SJSA1 (cell line): Measurements from ENCODE around the gene CYB5R3. TPM values are rescaled to one million over a fixed set of nuclear protein-coding genes. Genes with fewer than 3 reads are reported as not detected.
A peak's percentile ranks its signal among the peaks of the same experiment; 100 is the strongest.

Source experiments
- DNase-seq, 2 experiments: peaks; one replicate each; pipeline ENCODE4 v3.0.0-alpha.2; 2015 to 2020; ENCODE audit warnings: low spot score in 2 of 2, low read depth in 1 of 2
- H3K27ac ChIP-seq: fragments of 250-450 bp; sonication (Bioruptor Pico); 2 replicates; pipeline ENCODE4 v1.5.1; 2020; ENCODE audit warnings: mild to moderate bottlenecking, moderate library complexity
- H3K27me3 ChIP-seq: fragments of 250-450 bp; sonication (Bioruptor Pico); replicated peaks from 2 replicates; pipeline ENCODE4 v1.5.1; 2020; ENCODE audit warnings: mild to moderate bottlenecking, moderate library complexity
- H3K36me3 ChIP-seq: fragments of 250-450 bp; sonication (Bioruptor Pico); 2 replicates; pipeline ENCODE4 v1.5.1; 2020; ENCODE audit warnings: mild to moderate bottlenecking
- H3K4me1 ChIP-seq: fragments of 250-450 bp; sonication (Bioruptor Pico); replicated peaks from 2 replicates; pipeline ENCODE4 v1.6.1; 2021; ENCODE audit warnings: mild to moderate bottlenecking
- H3K4me3 ChIP-seq: fragments of 250-450 bp; sonication (Bioruptor Pico); 2 replicates; pipeline ENCODE4 v1.5.1; 2020; ENCODE audit warnings: mild to moderate bottlenecking
- H3K9me3 ChIP-seq: fragments of 250-450 bp; sonication (Bioruptor Pico); replicated peaks from 2 replicates; pipeline ENCODE4 v1.5.1; 2020; ENCODE audit warnings: mild to moderate bottlenecking
- total RNA-seq: library from RNA; depleted of rRNA; stranded (reverse); fragments of >200 nt; shearing (Covaris generic); gene quantifications from 2 replicates; pipeline ENCODE4 v1.2.3, GENCODE V29; 2014

CYB5R3 gene
- total RNA-seq, 1 experiment from 2014 or later, result 149 TPM

- H3K27ac ChIP-seq, result no peak overlapping the region
- peaks cover 31% of the 10 kb centered on the region for H3K4me1 ChIP-seq
- peak in 1 of 2 experiments; percentile 53 for DNase-seq
- H3K4me3 ChIP-seq, result no peak overlapping the region
- H3K27me3 ChIP-seq, result no peaks in the 10 kb centered on the region
- H3K9me3 ChIP-seq, result no peaks in the 10 kb centered on the region
- H3K36me3 ChIP-seq, result peaks cover 87% of the 10 kb centered on the region
These were observed 18.1 kb downstream of the CYB5R3 start for GRCh38 chr22:42630901-42631602.

GRCh38 chr22:42630211-42630610, 19.0 kb downstream of the CYB5R3 start:
- Histone ChIP-seq H3K27ac (no peak overlapping the region), H3K36me3 (peaks cover 91% of the 10 kb centered on the region), H3K27me3 (no peaks in the 10 kb centered on the region)

GRCh38 chr22:42627981-42628380, 21.2 kb downstream of the CYB5R3 start:
- peaks cover 19% of the 10 kb centered on the region for H3K4me1 ChIP-seq
- no peak overlapping the region for H3K4me3 ChIP-seq
- no peak for DNase-seq
- no peak overlapping the region for H3K27ac ChIP-seq
- H3K36me3 ChIP-seq, result peaks cover 92% of the 10 kb centered on the region
- H3K27me3 ChIP-seq, result no peaks in the 10 kb centered on the region
- no peaks in the 10 kb centered on the region for H3K9me3 ChIP-seq

More at GRCh38 chr22:42630211-42630610, 19.0 kb downstream of the CYB5R3 start:
- no peak for DNase-seq
- no peaks in the 10 kb centered on the region for H3K9me3 ChIP-seq
- peaks cover 23% of the 10 kb centered on the region for H3K4me1 ChIP-seq
- H3K4me3 ChIP-seq, result no peak overlapping the region

- no peak overlapping the region for H3K4me3 ChIP-seq
- no peaks in the 10 kb centered on the region for H3K9me3 ChIP-seq
- no peaks in the 10 kb centered on the region for H3K27me3 ChIP-seq
- H3K36me3 ChIP-seq, result peaks cover 92% of the 10 kb centered on the region
- no peak for DNase-seq
- H3K4me1 ChIP-seq, result peaks cover 18% of the 10 kb centered on the region
- no peak overlapping the region for H3K27ac ChIP-seq
These were observed 22.1 kb downstream of the CYB5R3 start for GRCh38 chr22:42626951-42627625.

- no peak for DNase-seq
- peaks cover 92% of the 10 kb centered on the region for H3K36me3 ChIP-seq
- H3K4me3 ChIP-seq, result no peak overlapping the region
These were observed 22.8 kb downstream of the CYB5R3 start for GRCh38 chr22:42626431-42626830.

GRCh38 chr22:42625416-42625815, 23.8 kb downstream of the CYB5R3 start:
- peaks cover 86% of the 10 kb centered on the region for H3K36me3 ChIP-seq
- H3K27ac ChIP-seq, result no peak overlapping the region
- no peak for DNase-seq
- peaks cover 22% of the 10 kb centered on the region for H3K4me1 ChIP-seq
- no peak overlapping the region for H3K4me3 ChIP-seq
- H3K27me3 ChIP-seq, result no peaks in the 10 kb centered on the region
- H3K9me3 ChIP-seq, result no peaks in the 10 kb centered on the region

More at GRCh38 chr22:42626431-42626830, 22.8 kb downstream of the CYB5R3 start:
- Histone ChIP-seq H3K4me1 (peaks cover 20% of the 10 kb centered on the region), H3K27ac (no peak overlapping the region), H3K9me3 (no peaks in the 10 kb centered on the region), H3K27me3 (no peaks in the 10 kb centered on the region)

GRCh38 chr22:42624551-42625106, 24.6 kb downstream of the CYB5R3 start:
- Histone ChIP-seq H3K4me1 (peaks cover 27% of the 10 kb centered on the region), H3K36me3 (peaks cover 87% of the 10 kb centered on the region), H3K27ac (no peak overlapping the region), H3K9me3 (no peaks in the 10 kb centered on the region), H3K27me3 (no peaks in the 10 kb centered on the region), H3K4me3 (no peak overlapping the region)
- no peak for DNase-seq

GRCh38 chr22:42623756-42624441, 25.3 kb downstream of the CYB5R3 start:
- Histone ChIP-seq H3K4me1 (peaks cover 27% of the 10 kb centered on the region), H3K4me3 (no peak overlapping the region), H3K36me3 (peaks cover 88% of the 10 kb centered on the region), H3K27me3 (no peaks in the 10 kb centered on the region), H3K27ac (no peak overlapping the region), H3K9me3 (no peaks in the 10 kb centered on the region)
- no peak for DNase-seq

GRCh38 chr22:42623301-42623751, 25.9 kb downstream of the CYB5R3 start:
- peaks cover 84% of the 10 kb centered on the region for H3K36me3 ChIP-seq

GRCh38 chr22:42622061-42622710, 27.0 kb downstream of the CYB5R3 start:
- DNase-seq, result no peak
- H3K27ac ChIP-seq, result no peak overlapping the region
- no peaks in the 10 kb centered on the region for H3K9me3 ChIP-seq

More at GRCh38 chr22:42623301-42623751, 25.9 kb downstream of the CYB5R3 start:
- Histone ChIP-seq H3K4me1 (peaks cover 27% of the 10 kb centered on the region), H3K27ac (no peak overlapping the region), H3K9me3 (no peaks in the 10 kb centered on the region), H3K4me3 (no peak overlapping the region), H3K27me3 (no peaks in the 10 kb centered on the region)
- DNase-seq, result no peak

GRCh38 chr22:42621505-42622002, 27.6 kb downstream of the CYB5R3 start:
- H3K36me3 ChIP-seq, result peaks cover 66% of the 10 kb centered on the region
- no peaks in the 10 kb centered on the region for H3K9me3 ChIP-seq
- H3K27ac ChIP-seq, result no peak overlapping the region
- H3K4me3 ChIP-seq, result no peak overlapping the region
- H3K4me1 ChIP-seq, result peaks cover 38% of the 10 kb centered on the region
- H3K27me3 ChIP-seq, result no peaks in the 10 kb centered on the region
- peak; percentile 58 to 81 for DNase-seq

More at GRCh38 chr22:42622061-42622710, 27.0 kb downstream of the CYB5R3 start:
- Histone ChIP-seq H3K4me3 (no peak overlapping the region), H3K4me1 (peaks cover 34% of the 10 kb centered on the region), H3K27me3 (no peaks in the 10 kb centered on the region), H3K36me3 (peaks cover 73% of the 10 kb centered on the region)

- Histone ChIP-seq H3K4me1 (peaks cover 46% of the 10 kb centered on the region), H3K9me3 (no peaks in the 10 kb centered on the region), H3K27ac (no peak overlapping the region), H3K36me3 (peaks cover 53% of the 10 kb centered on the region), H3K27me3 (no peaks in the 10 kb centered on the region), H3K4me3 (no peak overlapping the region)
- no peak for DNase-seq
These were observed 29.1 kb downstream of the CYB5R3 start for GRCh38 chr22:42620084-42620483.
